ENCODE results near the gene NFIB.

NFIB gene

DNA sequence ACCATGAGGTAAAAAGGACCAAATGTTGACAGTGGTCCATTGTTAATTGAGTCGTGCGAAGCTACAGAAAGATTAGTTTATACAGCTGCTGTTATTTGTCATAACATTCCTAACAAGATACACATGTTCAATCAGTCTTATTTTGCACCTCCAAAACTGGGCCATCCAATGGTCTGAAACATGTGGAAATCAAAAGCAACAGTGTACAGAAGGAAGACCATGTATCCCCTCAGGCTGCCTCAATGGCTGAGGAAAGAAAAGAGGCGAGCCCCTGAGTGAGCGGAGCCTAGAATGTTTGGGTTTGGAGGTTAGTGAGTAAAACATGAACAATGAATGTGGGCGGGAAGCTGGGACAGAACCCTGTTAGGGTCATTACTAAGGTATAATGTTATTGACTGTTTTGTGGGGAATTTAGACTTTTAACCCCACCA, 35.6 kb downstream of the NFIB start:
- no peak for DNase-seq (ENCODE audit: low spot score)

DNA sequence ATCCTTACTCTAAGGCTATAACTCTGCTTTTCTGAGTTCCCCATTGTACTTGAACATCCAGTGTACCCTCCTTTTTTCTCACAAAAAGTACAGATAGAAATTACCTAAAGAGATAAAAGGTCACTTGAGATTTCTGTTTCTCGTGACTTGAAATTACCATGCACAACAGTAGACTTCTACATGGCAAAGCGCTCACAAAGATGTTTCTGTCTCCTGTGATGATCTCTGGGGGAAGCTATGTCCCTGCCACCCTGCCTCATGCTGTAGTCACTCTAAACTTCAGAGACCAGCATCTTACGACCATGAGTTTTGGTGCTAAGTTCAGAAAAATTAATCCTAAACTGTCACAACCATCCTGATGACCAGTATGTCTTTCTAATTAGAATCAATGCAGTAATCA, 36.2 kb downstream of the NFIB start:
- DNase-seq (ENCODE audit: low spot score) = peak; percentile 43

GRCh38 chr9:14277244-14277643, 36.7 kb downstream of the NFIB start:
- no peak for DNase-seq (ENCODE audit: low spot score)

DNA sequence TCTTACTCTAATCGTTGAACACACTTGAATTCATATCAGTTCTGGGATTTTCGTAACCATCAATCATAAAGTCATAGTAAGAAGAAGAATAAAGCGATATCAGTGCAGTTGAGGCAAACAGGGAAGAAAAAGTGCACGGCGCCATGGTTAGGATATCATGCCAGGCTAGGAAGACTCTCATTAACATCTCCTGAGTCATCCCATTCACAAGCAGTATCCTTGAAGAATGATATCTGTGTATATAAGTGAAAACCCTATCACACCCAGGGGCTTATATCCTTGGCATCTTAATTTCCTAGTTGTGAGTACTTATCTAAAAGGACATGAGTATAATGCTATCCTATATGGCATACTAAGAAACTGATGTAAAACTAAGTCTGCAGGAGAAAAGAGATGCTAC, 38.6 kb downstream of the NFIB start:
- DNase-seq (ENCODE audit: low spot score) = no peak

DNA sequence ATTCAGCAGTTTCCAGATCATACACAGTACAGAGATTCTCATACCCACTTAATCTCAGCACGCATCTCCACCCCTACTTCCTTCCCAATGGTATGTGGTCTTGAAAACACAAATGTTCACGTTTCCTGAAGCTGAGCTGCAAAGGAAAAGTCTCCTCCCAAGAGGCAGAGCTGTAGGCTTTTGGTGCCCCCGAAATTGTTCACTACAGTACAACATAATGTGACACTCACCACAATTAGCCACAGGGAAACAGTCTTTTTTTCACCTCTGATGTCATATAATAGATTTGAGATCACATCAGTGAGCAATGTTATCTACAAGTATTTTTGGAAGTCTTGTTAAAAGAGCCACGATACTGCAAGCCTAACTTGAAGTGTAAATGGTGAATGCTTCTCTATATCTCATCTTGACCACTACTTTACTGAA, 40.2 kb downstream of the NFIB start:
- DNase-seq (ENCODE audit: low spot score) = no peak

DNA sequence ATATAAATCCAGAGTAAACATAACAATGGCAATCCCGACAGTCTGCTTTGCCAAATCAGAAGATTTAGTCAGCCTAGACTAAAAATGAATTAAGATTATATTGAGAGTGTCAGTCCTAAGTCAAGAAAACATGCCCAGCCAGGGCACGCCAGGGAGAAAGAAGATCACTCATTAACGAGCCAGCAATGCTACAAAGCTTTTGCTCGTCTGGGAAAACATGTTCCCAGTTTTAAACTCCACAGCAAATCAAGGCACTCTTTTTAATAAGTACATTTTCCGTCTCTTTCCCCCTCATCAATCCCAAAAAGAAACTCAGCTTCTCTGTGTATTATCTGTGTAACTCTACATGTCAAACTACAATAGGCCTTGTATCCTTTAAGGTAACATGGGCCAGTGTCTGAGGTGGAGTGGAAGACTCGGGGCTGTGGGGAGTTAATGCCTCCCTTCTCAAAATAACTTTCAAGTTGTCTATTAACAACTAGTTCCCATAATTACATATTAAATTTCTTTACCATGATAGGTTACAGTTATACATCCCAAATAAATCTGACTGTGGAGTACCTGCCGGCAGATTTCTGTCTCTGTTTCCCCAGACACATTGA, 40.9 kb downstream of the NFIB start:
- DNase-seq (ENCODE audit: low spot score) = peak; percentile 47

DNA sequence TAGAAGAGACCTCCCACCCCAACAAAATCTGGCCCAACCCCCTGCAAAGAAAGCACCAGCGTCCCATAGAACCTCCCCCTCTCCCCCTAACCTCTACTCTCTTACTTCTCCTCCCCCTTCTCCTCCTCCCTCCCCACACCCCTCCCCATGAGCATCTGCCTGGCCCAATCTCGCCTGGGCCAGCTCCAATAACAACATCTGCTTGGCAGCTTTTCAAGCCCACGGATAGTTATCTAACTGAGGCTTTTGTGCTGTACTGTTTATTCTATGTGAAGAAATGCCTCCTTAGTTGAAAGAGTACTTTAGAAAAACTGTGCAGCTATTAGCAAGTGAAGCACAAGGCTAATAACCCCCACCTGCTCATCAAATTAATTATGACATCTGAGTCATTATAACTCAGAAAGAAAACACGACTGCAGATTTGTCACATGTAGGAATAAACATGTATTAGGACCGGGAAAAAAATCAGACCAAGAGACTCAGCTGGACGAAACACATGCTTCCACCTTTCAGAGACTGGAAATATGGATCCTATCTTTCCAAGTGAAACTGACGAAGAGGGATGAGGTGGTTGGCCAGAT, 42.8 kb downstream of the NFIB start:
- DNase-seq (ENCODE audit: low spot score) = peak; percentile 67

- no peak for DNase-seq (ENCODE audit: low spot score)
Measured at GRCh38 chr9:14270358-14271092, 43.4 kb downstream of the NFIB start.

GRCh38 chr9:14269916-14270315, 44.0 kb downstream of the NFIB start:
- no peak for DNase-seq (ENCODE audit: low spot score)

- DNase-seq (ENCODE audit: low spot score) = no peak
Measured at GRCh38 chr9:14263707-14264483, 50.0 kb downstream of the NFIB start.

DNA sequence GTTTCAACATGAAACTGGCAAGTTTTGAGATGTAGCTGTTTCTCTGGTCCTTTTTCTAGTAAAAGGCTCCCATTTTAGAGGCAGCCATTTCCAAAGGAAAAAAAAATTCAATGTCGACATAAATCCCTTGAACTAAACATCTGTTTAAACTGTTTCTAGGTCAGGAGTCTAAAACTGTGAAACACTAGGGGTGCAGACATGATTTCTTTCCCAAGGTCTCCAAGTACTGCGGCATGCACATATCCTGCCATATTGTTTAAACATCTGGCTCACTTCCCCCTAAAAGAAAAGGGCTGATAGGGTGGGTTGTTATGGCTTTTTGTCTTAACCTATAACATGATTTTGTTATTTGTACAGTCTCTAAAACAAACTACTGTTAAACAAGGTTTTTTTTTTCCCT, 51.1 kb downstream of the NFIB start:
- no peak for DNase-seq (ENCODE audit: low spot score)

GRCh38 chr9:14261616-14262015, 52.3 kb downstream of the NFIB start:
- DNase-seq (ENCODE audit: low spot score) = no peak

- DNase-seq (ENCODE audit: low spot score) = no peak
Measured at GRCh38 chr9:14260101-14260500, 53.8 kb downstream of the NFIB start.

- DNase-seq (ENCODE audit: low spot score) = no peak
Measured at GRCh38 chr9:14258660-14259239, 55.2 kb downstream of the NFIB start.

DNA sequence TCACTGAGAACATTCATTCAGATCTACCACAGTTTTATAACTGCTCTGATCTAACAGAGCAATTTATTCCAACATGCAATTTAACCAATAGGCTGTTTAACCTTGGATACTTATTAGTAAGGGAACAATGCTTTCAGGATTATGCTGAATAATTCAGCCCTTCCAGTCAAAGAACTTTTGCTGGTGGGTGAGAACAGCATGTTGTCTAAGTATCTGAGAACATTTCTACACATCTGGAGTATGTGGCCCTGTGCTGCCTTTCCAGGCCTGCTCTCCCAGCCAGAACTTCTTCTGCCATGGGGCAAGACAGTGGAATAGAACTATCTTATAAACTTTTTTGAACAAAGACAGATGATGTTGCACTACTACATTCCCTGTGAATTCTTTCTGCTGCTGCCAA, 55.8 kb downstream of the NFIB start:
- no peak for DNase-seq (ENCODE audit: low spot score)

GRCh38 chr9:14256588-14256987, 57.4 kb downstream of the NFIB start:
- no peak for DNase-seq (ENCODE audit: low spot score)

- DNase-seq (ENCODE audit: low spot score) = peak; percentile 81
Measured at GRCh38 chr9:14251154-14252071, 62.5 kb downstream of the NFIB start.

DNA sequence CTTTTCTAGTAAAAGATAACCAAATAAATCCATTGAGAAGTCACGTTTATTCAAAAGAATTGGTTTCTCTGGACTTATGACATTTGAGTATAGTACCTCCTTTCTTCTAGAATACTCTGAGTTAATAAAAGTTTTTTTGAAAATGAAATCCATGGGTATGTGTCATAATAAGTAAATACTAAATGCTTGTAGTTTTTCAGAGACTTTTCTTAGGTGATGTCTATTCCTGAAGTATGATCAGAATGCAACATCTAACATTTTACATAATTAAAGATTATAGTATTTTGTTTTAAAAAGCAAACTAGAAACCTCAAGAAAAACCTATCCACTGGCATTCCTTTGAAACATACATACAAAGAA, 63.2 kb downstream of the NFIB start:
- DNase-seq (ENCODE audit: low spot score) = no peak

DNA sequence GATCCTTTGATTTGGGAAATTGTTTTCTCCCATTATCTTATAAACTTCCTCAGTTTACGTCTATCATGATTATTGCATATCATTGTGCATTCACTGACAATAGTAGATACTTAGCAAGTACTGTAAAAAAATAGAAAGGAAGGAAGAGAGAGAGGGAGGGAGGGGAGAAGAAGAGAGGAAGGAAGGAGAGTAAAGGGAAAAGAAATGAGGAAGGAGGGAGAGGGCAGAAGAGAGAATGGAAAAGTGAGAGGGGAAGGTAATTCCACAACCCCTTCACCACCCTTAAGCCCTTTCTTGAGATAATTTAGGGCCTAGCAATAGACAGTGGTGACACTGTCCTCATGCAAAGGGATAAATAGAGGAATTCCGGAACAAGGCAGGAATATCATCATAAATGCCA, 64.4 kb downstream of the NFIB start:
- no peak for DNase-seq (ENCODE audit: low spot score)

DNA sequence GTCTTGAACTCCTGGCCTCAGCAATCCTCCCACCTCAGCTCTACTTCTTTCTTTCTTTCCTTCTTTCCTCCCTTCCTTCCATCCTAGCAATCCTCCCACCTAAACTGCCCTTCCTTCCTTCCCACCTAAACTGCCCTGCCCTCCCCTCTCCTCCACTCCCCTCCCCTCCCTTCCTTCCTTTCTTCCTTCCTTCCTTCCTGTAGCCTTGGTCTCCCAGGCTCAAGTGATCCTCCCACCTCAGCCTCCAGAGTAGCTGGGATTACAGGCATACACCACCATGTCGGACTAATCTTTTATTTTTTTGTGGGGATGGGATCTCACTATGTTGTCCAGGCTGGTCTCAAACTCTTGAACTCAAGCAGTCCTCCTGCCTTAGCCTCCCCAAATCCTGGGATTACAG, 65.8 kb downstream of the NFIB start:
- no peak for DNase-seq (ENCODE audit: low spot score)

DNA sequence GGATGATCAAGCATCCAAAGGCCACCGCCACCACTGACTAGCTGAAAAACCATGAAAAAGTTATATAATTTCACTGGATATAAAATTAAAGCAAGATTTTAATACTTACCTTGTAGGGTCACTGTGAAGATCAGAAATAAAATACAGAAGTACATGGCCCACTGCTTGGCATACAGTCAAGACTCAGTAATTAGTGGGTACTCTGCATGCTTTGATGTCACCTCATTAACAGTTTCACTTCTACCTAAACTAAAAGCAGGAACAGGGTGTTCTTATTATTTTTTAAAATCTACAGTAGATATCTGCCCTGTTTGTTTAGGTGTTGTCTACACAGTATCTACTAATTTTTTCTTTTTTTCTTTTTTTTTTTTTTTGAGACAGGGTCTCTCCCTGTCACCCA, 66.4 kb downstream of the NFIB start:
- DNase-seq (ENCODE audit: low spot score) = no peak
